Astrocyte of the spinal cord (primary cell): ENCODE measurements around the gene TTC9B.

ENCODE experiments used
- DNase-seq: peaks from one replicate; pipeline ENCODE4 v3.0.0; 2011; ENCODE audit warnings: low read depth, low spot score
- H3K4me3 ChIP-seq: 2 replicates; pipeline ENCODE4 v1.5.1; 2011; ENCODE audit warnings: low read depth, mild to moderate bottlenecking, low read length, moderate library complexity
- in situ Hi-C: cut with HindIII; loops from 2 replicates; pipeline ENCODE4 v1.10.0; 2017; ENCODE audit warnings: low sequenced_read_pairs
- TF ChIP-seq, protein P1 (sequence below): IDR thresholded peaks from 2 replicates; pipeline ENCODE4 v1.5.1; 2012; ENCODE audit warnings: low read depth, mild to moderate bottlenecking, low read length, inconsistent platforms

Gene TTC9B

DNA sequence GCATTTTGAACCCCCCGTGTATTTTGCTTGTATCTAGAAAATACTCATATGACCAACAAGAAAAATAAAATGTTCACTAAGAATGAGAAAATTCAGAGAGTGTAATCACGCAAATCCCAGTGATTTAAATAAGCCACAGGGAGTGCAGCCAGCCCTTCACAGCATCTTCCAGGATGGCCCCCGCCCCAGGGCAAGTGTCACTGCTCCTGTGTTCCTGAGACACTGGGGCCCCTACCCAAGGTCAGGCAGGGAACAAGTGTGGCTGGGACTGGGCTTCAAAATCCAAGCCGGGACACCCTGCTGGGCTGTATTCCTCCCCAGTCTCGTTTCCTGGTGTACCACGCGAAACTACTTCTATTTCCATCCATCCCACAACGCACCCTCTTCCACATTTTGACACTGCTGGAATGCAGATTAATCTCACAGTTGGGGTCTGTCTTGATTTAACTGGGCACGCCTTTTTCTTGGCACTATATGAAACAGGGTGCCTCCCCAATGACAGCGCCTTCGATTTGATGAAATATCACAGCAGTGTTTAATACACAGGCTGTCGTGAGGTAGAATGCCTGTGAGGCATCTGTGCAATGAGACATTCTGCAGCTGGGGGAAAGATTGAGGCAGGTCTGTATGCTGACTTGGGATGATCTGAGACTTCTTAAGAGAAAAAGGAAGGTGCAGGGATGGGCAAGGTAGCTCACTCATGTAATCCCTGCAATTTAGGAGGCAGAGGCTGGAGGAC, 26.6 kb upstream of the TTC9B start:
- TF ChIP-seq, protein P1, sequence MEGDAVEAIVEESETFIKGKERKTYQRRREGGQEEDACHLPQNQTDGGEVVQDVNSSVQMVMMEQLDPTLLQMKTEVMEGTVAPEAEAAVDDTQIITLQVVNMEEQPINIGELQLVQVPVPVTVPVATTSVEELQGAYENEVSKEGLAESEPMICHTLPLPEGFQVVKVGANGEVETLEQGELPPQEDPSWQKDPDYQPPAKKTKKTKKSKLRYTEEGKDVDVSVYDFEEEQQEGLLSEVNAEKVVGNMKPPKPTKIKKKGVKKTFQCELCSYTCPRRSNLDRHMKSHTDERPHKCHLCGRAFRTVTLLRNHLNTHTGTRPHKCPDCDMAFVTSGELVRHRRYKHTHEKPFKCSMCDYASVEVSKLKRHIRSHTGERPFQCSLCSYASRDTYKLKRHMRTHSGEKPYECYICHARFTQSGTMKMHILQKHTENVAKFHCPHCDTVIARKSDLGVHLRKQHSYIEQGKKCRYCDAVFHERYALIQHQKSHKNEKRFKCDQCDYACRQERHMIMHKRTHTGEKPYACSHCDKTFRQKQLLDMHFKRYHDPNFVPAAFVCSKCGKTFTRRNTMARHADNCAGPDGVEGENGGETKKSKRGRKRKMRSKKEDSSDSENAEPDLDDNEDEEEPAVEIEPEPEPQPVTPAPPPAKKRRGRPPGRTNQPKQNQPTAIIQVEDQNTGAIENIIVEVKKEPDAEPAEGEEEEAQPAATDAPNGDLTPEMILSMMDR, result no peak
- no peak overlapping the region for H3K4me3 ChIP-seq
- in situ Hi-C loops, result no loop called here
- DNase-seq, result no peak

DNA sequence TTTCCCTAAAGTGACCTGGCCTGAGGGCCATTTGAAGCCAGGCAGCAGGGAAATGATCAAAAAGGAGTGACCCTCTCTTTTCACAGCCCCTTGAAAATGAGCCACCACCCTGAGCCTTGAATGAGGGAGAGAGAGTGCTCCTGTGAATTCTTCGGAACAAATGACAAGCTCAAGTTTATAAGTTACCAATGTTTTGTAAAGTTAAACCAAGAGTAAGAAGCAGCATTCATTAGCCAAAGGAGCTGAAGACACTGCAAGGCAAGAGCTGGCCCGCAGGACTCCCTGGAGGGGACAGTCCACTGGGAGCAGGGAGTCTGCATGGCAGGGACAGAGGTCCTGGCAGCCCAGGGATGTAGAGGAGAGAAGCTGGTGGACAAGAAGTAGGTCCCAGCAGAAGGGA, 25.0 kb upstream of the TTC9B start:
- TF ChIP-seq, protein P1, result no peak
- in situ Hi-C loops, result no loop called here
- DNase-seq, result no peak
- no peak overlapping the region for H3K4me3 ChIP-seq

DNA sequence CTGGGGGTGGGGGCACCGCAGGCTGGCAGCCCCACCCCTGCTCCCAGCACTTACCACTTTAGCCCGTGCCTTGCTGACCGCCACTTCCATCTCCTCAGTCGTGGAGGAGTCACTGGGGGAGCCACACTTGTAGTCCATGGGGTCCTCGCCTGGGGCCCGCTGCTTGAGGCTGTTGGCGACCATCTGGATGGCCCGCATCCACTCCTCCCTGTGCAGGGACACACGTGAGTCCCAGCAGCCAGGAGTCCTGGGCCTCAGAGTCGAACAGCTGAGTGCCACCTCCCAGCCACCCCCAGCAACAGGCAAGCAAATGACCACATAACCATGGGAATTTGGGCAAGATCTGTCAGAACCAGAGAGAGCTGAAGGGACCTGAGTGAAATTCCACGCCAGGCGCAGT, 24.3 kb upstream of the TTC9B start:
- in situ Hi-C loops, result no loop called here
- H3K4me3 ChIP-seq, result no peak overlapping the region
- TF ChIP-seq, protein P1, result no peak
- no peak for DNase-seq

DNA sequence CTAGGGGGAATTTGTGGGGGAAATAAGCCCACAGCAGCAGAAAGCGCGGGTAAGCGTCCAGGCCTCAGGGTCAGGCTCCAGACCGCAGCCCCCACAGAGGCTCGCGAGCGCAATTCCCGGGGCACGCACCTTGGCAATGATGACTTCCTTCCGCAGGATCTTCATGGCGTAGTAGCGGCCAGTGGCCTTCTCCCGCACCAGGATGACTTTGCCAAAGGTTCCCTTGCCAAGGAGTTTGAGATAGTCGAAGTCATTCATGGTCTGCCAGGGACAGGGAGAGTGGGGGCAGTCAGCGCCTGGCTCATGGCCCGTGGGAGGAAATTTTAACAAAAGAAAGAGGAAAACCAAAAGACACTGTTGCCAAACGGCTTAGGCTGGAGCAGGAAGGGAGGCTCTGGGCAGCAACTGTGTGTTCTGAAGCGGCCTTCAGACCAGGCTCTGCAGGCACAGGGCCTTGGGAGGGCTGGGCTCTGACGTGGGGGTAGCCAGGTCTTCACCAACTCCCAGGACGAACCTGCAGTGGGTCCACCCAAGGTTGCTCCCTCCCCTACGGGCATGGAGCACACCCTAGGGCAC, 23.7 kb upstream of the TTC9B start:
- in situ Hi-C loops, result no loop called here
- no peak overlapping the region for H3K4me3 ChIP-seq
- DNase-seq, result peak; percentile 46
- TF ChIP-seq, protein P1, result no peak

DNA sequence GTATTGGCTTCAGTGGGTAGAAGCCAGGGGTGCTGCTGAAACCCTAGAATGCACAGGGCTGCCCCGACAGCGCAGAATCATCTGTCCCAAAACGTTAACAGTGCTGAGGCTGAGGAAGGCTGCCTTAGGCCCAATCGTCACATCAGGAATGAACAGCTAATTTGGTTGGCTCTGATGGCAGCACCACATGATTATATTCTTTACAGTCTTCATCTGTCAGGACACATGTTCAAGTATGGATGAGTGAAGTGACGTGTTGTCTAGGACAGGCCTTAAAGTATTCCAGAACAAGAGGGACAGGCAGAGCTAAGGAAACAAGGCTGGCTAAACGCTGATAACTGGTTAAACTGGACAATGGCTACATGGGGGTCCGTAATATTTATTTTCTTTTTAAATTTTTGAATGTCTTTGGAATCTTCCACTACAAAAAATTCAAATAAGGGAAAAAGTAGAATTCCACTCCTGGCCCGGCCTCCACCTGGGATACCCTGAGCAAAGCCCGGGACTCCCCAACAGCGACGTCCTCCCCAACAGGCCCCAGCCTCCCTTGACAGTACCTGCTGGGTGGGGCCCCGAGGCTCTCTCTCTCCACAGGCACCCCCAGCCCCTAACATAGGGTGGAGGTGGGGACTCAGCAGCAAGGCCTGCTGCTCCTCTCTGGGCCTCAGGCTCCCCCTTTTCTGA, 23.1 kb upstream of the TTC9B start:
- no peak for DNase-seq
- in situ Hi-C loops, result no loop called here
- TF ChIP-seq, protein P1, result no peak
- no peak overlapping the region for H3K4me3 ChIP-seq

DNA sequence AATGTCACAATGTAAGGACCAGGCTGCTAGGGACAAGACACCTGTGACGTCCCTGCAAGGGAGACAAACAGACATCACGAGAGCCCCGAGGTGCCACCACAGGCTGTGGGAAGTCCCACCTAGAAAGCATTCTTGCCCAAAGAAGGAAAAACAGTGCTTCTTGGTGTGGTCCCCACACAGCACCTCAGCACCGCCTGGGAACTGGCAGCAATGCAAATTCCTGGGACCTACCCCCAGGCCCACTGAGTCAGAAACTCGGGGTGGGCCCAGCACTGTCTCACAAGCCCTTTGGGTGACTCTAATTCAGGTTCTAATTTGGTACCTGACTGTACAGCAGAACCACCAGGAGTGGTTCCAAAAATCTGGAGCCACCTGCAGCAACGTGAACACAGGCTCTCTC, 22.1 kb upstream of the TTC9B start:
- in situ Hi-C loops, result no loop called here
- no peak overlapping the region for H3K4me3 ChIP-seq
- TF ChIP-seq, protein P1, result no peak
- DNase-seq, result no peak
